ENCODE data around the gene MSRB3.

- TF ChIP-seq, protein P1, sequence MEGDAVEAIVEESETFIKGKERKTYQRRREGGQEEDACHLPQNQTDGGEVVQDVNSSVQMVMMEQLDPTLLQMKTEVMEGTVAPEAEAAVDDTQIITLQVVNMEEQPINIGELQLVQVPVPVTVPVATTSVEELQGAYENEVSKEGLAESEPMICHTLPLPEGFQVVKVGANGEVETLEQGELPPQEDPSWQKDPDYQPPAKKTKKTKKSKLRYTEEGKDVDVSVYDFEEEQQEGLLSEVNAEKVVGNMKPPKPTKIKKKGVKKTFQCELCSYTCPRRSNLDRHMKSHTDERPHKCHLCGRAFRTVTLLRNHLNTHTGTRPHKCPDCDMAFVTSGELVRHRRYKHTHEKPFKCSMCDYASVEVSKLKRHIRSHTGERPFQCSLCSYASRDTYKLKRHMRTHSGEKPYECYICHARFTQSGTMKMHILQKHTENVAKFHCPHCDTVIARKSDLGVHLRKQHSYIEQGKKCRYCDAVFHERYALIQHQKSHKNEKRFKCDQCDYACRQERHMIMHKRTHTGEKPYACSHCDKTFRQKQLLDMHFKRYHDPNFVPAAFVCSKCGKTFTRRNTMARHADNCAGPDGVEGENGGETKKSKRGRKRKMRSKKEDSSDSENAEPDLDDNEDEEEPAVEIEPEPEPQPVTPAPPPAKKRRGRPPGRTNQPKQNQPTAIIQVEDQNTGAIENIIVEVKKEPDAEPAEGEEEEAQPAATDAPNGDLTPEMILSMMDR (IDR thresholded peaks at IDR 0.05; ENCODE audit: poor library complexity, severe bottlenecking): no peak
- no peak for TF ChIP-seq POLR2AphosphoS5 (IDR thresholded peaks at IDR 0.05)
- no peak for TF ChIP-seq EZH2 (IDR thresholded peaks at IDR 0.05; ENCODE audit: borderline replicate concordance, insufficient read depth, low read length, poor library complexity, severe bottlenecking)
- TF ChIP-seq, protein P2, sequence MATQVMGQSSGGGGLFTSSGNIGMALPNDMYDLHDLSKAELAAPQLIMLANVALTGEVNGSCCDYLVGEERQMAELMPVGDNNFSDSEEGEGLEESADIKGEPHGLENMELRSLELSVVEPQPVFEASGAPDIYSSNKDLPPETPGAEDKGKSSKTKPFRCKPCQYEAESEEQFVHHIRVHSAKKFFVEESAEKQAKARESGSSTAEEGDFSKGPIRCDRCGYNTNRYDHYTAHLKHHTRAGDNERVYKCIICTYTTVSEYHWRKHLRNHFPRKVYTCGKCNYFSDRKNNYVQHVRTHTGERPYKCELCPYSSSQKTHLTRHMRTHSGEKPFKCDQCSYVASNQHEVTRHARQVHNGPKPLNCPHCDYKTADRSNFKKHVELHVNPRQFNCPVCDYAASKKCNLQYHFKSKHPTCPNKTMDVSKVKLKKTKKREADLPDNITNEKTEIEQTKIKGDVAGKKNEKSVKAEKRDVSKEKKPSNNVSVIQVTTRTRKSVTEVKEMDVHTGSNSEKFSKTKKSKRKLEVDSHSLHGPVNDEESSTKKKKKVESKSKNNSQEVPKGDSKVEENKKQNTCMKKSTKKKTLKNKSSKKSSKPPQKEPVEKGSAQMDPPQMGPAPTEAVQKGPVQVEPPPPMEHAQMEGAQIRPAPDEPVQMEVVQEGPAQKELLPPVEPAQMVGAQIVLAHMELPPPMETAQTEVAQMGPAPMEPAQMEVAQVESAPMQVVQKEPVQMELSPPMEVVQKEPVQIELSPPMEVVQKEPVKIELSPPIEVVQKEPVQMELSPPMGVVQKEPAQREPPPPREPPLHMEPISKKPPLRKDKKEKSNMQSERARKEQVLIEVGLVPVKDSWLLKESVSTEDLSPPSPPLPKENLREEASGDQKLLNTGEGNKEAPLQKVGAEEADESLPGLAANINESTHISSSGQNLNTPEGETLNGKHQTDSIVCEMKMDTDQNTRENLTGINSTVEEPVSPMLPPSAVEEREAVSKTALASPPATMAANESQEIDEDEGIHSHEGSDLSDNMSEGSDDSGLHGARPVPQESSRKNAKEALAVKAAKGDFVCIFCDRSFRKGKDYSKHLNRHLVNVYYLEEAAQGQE (IDR thresholded peaks at IDR 0.05; ENCODE audit: borderline replicate concordance): no peak
- TF ChIP-seq TAF1 (IDR thresholded peaks at IDR 0.05; ENCODE audit: low read depth): no peak
- no peak for TF ChIP-seq RAD21 (conservative IDR thresholded peaks at IDR 0.05)
- no peak for TF ChIP-seq SMC3 (conservative IDR thresholded peaks at IDR 0.05; ENCODE audit: poor library complexity)
- no peak for TF ChIP-seq EP300 (conservative IDR thresholded peaks at IDR 0.05; ENCODE audit: poor library complexity, severe bottlenecking)
Measured at GRCh38 chr12:65311260-65311659, 32.8 kb downstream of the MSRB3 start.
